Glutamatergic neuron (in vitro differentiated cells): ENCODE data around the gene UBTD1. TPM values are rescaled to one million over a fixed set of nuclear protein-coding genes. Genes with fewer than 3 reads are reported as not detected.

Experiments
- DNase-seq: peaks from one replicate; pipeline ENCODE4 v3.0.0; 2022
- H3K27ac Mint-ChIP-seq: one replicate; pipeline ENCODE4 v1.8.0; 2020; ENCODE audit warnings: mild to moderate bottlenecking, mixed read lengths, inconsistent platforms; ENCODE audit not compliant: unreplicated experiment
- H3K27me3 Mint-ChIP-seq: one replicate; pipeline ENCODE4 v1.8.0; 2020; ENCODE audit warnings: mild to moderate bottlenecking, moderate library complexity, mixed read lengths, inconsistent platforms; ENCODE audit not compliant: unreplicated experiment
- H3K36me3 Mint-ChIP-seq: one replicate; pipeline ENCODE4 v1.8.0; 2020; ENCODE audit warnings: mild to moderate bottlenecking, mixed read lengths, inconsistent platforms; ENCODE audit not compliant: unreplicated experiment
- H3K4me1 Mint-ChIP-seq: one replicate; pipeline ENCODE4 v1.8.0; 2020; ENCODE audit warnings: mild to moderate bottlenecking, low read depth, mixed read lengths, inconsistent platforms; ENCODE audit not compliant: unreplicated experiment
- H3K4me3 Mint-ChIP-seq: one replicate; pipeline ENCODE4 v1.8.0; 2020; ENCODE audit warnings: mild to moderate bottlenecking, mixed read lengths, inconsistent platforms; ENCODE audit not compliant: unreplicated experiment
- H3K9me3 Mint-ChIP-seq: one replicate; pipeline ENCODE4 v1.8.0; 2020; ENCODE audit warnings: mild to moderate bottlenecking, moderate library complexity, mixed read lengths, inconsistent platforms; ENCODE audit not compliant: unreplicated experiment
- total RNA-seq: library from RNA; stranded (reverse); fragmentation: NEBNext Ultra II Directional; extraction: Animal tissue kit (Norgen Biotek cat#: 25700); gene quantifications from one replicate; pipeline ENCODE4 v1.2.1, GENCODE V29; 2021; ENCODE audit not compliant: unreplicated experiment
- TF ChIP-seq, protein P1 (sequence below): fragments of 200-600 bp; sonication (generic); IDR thresholded peaks from one replicate; pipeline ENCODE4 v1.5.0; 2021; ENCODE audit not compliant: partially characterized antibody, unreplicated experiment

Gene UBTD1
- total RNA-seq, 1 donor from 2014 or later = 8.0 TPM

DNA sequence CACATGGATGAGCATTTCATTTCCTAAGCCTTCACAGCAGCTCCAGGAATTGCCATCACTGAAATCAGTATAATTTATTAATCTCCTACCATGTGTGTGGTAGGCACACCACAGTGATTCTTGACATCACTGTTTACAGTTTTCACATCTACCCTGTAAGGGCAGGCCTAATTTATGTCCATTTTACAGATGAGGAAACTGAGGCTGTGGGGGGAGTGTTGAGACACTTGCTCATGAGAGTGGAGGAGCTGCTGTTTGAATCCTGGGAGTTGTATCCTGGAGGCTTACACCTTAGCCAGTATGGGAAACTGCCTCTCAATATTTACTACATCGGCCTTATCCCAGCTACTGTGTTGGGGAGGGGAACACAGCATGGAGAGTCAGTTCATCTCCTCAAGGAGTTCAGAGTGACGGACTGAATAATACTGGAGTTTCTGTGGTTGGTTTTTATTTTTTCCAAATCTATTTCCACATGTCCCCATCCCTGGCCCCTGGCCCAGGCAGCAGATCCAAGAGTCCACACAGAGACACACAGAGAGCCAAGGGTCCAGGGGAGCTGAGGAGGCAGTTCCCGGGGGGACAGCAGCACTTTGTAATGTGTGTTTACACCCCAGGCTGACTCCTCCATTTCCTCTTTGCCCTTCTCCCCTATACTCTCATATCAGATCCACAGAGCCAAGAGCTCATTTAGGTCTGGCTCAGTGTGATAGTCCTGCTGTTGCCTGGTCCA is 13.2 kb downstream of the UBTD1 start:
- peaks cover 14% of the 10 kb centered on the region for H3K4me1 Mint-ChIP-seq
- H3K4me3 Mint-ChIP-seq = no peak overlapping the region
- no peak overlapping the region for H3K27ac Mint-ChIP-seq
- DNase-seq = no peak
- TF ChIP-seq, protein P1, sequence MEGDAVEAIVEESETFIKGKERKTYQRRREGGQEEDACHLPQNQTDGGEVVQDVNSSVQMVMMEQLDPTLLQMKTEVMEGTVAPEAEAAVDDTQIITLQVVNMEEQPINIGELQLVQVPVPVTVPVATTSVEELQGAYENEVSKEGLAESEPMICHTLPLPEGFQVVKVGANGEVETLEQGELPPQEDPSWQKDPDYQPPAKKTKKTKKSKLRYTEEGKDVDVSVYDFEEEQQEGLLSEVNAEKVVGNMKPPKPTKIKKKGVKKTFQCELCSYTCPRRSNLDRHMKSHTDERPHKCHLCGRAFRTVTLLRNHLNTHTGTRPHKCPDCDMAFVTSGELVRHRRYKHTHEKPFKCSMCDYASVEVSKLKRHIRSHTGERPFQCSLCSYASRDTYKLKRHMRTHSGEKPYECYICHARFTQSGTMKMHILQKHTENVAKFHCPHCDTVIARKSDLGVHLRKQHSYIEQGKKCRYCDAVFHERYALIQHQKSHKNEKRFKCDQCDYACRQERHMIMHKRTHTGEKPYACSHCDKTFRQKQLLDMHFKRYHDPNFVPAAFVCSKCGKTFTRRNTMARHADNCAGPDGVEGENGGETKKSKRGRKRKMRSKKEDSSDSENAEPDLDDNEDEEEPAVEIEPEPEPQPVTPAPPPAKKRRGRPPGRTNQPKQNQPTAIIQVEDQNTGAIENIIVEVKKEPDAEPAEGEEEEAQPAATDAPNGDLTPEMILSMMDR = no peak
- H3K27me3 Mint-ChIP-seq = peaks cover 2% of the 10 kb centered on the region
- H3K9me3 Mint-ChIP-seq = peaks cover 8% of the 10 kb centered on the region
- H3K36me3 Mint-ChIP-seq = no peaks in the 10 kb centered on the region

DNA sequence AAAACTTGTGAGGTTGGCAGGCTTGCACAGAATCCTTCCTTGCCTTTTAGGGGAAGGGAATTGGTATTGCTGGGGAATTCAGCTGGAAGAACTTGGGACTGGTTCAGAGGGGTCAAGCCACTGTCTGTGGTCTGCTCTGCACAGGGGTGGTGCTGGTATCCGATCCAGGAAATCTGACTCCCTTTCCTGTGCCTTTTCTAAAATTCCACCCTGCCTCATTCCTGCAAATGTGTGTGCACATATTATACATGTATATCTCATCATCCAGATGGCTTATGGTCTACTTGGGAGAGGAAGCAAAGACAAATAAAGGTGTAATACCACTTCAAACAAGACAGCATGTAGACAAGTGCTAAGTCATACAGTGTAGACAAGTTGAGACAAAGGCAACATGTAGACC is 14.3 kb downstream of the UBTD1 start:
- Mint-ChIP-seq H3K9me3 (peaks cover 10% of the 10 kb centered on the region), H3K27me3 (peaks cover 2% of the 10 kb centered on the region), H3K4me3 (no peak overlapping the region), H3K27ac (no peak overlapping the region), H3K36me3 (no peaks in the 10 kb centered on the region), H3K4me1 (peaks cover 17% of the 10 kb centered on the region)
- no peak for DNase-seq
- TF ChIP-seq, protein P1 = no peak

DNA sequence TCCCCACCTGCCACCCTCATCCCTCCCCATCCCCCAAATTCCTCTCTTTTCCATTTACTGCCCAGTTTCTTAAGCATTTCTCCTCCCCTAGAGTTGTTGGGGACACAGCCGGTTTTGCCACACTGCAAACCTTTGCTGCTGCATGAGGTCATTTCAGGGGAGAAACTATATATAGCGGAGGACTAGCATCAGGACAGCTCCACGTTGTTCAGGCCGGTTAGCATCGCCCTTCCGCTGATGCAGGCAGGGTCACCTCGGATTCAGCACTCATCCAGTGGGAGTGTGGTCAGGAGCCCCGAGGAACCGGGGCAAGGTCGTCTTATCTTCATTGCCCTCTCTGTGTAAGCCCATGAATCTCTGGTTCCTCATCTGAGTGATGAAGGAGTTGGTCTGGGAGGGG is 15.6 kb downstream of the UBTD1 start:
- no peaks in the 10 kb centered on the region for H3K36me3 Mint-ChIP-seq
- no peak for DNase-seq
- H3K4me1 Mint-ChIP-seq = peaks cover 24% of the 10 kb centered on the region
- peaks cover 10% of the 10 kb centered on the region for H3K9me3 Mint-ChIP-seq
- TF ChIP-seq, protein P1 = no peak
- no peak overlapping the region for H3K4me3 Mint-ChIP-seq
- H3K27ac Mint-ChIP-seq = no peak overlapping the region
- peaks cover 2% of the 10 kb centered on the region for H3K27me3 Mint-ChIP-seq

DNA sequence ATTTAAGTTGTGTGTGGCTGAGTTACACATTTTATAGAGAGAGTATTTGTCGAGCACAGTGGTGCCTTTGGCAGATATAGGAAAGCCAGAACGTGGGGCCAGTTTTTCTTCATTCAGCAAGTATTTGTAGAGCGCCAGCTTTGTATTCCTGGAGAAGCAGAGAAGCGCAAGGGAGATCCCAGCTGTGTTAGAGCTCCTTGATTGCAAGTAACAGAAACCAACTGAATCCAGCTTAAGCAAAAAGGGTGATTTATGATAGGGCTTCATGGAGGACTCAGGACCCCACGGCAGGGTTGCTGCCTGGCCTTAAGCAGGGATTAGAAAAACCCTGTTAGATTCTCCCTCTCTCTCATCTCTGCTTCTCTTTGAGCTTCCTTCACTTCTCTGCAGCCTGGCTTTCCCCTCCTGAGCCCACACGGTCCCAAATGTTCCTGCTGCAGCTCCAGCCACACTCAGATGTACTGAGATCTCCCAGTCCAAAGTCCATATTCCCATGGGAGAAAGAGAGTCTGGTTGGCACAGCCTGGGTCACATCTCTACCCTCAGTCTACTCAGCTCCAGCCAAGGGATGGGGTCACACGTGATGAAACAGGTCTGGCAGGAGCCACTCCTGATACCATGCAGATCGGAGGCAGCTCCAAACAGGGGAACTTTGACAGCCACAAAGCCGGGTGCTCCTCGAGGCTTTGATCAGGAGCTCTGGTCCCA is 16.7 kb downstream of the UBTD1 start:
- H3K4me3 Mint-ChIP-seq = no peak overlapping the region
- no peak overlapping the region for H3K27ac Mint-ChIP-seq
- DNase-seq = no peak
- TF ChIP-seq, protein P1 = no peak
- H3K36me3 Mint-ChIP-seq = no peaks in the 10 kb centered on the region
- peaks cover 9% of the 10 kb centered on the region for H3K9me3 Mint-ChIP-seq
- peaks cover 31% of the 10 kb centered on the region for H3K4me1 Mint-ChIP-seq
- peaks cover 2% of the 10 kb centered on the region for H3K27me3 Mint-ChIP-seq
